Upper lobe of left lung (tissue), 4 donors: ENCODE data around the gene LMTK2.

ENCODE experiments used
- EP300 ChIP-seq, 4 donors: sonication (generic); formaldehyde crosslinking; IDR thresholded peaks; one replicate each; pipeline ENCODE4 v1.5.1; 2017; ENCODE audit warnings: antibody characterized with exemption in 4 of 4, control low read depth in 2 of 4
- POLR2A ChIP-seq, 4 donors: fragments of 450-650 bp; IDR thresholded peaks; one replicate each; pipeline ENCODE4 v1.5.1; 2016 to 2017; ENCODE audit warnings: antibody characterized with exemption in 4 of 4, mild to moderate bottlenecking in 2 of 4
- TF ChIP-seq, protein P1 (sequence below), 6 experiments: fragments of 450-650 bp in 4 of 6; fragments of 200-600 bp in 2 of 6; sonication (generic) in 2 of 6; IDR thresholded peaks; one replicate each; pipeline ENCODE4 v1.5.1; 2016 to 2019; ENCODE audit warnings: antibody characterized with exemption in 6 of 6

DNA sequence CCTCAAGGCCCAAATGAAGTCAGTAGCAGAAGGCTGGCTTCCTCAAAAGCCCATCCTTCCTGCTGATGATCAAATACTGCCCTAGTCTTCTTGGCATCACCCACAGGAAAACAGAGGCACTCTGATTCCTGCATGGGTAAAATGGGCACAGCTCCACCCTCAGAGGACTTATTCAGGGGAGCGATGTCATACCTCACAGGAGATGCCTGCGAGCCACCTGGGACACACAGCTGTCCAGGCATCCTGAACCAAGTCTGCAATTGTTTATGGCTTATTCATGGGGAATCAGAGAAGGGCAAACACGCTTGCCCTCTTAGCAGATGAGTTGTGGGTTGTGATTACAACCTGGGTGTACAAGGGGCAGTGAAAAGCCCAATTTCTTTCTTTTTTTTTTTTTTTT lies 22.0 kb upstream of the LMTK2 start:
- TF ChIP-seq, protein P1, sequence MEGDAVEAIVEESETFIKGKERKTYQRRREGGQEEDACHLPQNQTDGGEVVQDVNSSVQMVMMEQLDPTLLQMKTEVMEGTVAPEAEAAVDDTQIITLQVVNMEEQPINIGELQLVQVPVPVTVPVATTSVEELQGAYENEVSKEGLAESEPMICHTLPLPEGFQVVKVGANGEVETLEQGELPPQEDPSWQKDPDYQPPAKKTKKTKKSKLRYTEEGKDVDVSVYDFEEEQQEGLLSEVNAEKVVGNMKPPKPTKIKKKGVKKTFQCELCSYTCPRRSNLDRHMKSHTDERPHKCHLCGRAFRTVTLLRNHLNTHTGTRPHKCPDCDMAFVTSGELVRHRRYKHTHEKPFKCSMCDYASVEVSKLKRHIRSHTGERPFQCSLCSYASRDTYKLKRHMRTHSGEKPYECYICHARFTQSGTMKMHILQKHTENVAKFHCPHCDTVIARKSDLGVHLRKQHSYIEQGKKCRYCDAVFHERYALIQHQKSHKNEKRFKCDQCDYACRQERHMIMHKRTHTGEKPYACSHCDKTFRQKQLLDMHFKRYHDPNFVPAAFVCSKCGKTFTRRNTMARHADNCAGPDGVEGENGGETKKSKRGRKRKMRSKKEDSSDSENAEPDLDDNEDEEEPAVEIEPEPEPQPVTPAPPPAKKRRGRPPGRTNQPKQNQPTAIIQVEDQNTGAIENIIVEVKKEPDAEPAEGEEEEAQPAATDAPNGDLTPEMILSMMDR (IDR thresholded peaks at IDR 0.05), result no peak
- no peak for TF ChIP-seq EP300 (IDR thresholded peaks at IDR 0.05)
- TF ChIP-seq POLR2A (IDR thresholded peaks at IDR 0.05), result no peak
